ENCODE measurements around the gene IGFBP6.

DNA sequence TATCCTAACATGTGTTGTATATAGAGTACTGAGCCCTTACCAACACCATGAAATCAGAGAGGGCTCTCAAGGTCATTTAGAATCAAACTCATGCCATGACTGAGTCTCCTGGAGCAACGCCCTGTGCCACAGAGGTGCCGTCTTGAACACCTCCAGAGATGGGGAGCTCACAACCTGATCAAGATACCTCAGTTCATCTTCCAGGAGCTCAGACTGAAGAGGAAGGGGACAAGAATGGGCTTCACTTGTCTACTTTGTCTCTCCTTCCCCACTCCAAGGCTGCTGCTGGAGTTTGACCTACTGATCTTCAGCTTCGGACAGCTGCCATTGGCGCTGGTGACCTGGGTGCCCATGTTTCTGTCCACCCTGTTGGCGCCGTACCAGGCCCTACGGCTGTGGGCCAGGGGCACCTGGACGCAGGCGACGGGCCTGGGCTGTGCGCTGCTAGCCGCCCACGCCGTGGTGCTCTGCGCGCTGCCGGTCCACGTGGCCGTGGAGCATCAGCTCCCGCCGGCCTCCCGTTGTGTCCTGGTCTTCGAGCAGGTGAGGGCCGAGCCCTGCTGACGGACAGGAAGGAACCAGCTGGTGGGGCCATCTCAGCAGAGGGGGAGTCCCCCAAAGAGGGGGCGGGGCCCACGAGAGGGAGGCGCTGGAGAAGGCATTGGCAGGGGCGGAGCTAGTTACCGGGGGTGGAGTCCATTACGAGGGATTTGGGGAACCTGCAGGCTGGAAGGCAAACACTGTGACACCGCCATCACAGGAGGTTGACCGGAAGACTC, 17.8 kb downstream of the IGFBP6 start:
- TF ChIP-seq, protein P1, sequence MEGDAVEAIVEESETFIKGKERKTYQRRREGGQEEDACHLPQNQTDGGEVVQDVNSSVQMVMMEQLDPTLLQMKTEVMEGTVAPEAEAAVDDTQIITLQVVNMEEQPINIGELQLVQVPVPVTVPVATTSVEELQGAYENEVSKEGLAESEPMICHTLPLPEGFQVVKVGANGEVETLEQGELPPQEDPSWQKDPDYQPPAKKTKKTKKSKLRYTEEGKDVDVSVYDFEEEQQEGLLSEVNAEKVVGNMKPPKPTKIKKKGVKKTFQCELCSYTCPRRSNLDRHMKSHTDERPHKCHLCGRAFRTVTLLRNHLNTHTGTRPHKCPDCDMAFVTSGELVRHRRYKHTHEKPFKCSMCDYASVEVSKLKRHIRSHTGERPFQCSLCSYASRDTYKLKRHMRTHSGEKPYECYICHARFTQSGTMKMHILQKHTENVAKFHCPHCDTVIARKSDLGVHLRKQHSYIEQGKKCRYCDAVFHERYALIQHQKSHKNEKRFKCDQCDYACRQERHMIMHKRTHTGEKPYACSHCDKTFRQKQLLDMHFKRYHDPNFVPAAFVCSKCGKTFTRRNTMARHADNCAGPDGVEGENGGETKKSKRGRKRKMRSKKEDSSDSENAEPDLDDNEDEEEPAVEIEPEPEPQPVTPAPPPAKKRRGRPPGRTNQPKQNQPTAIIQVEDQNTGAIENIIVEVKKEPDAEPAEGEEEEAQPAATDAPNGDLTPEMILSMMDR (IDR thresholded peaks at IDR 0.05) = no peak
- no peak for TF ChIP-seq POLR2A (IDR thresholded peaks at IDR 0.05)

All from right lobe of liver (tissue), 4 donors.